Osteoblast (primary cell): ENCODE data around the gene ABI3BP. TPM values are rescaled to one million over a fixed set of nuclear protein-coding genes. Genes with fewer than 3 reads are reported as not detected.

Experiments
- DNase-seq: peaks from one replicate; pipeline ENCODE4 v3.0.0; 2011; ENCODE audit warnings: low spot score, mixed read lengths; ENCODE audit not compliant: insufficient read length; ENCODE audit errors: missing footprints
- H2AFZ ChIP-seq: 2 replicates; pipeline ENCODE4 v1.6.0; 2011; ENCODE audit warnings: mild to moderate bottlenecking, low read length
- H3K27ac ChIP-seq: 2 replicates; pipeline ENCODE4 v1.5.1; 2011; ENCODE audit warnings: mild to moderate bottlenecking, low read depth, low read length, moderate library complexity
- H3K27me3 ChIP-seq: 2 replicates; pipeline ENCODE4 v1.6.0; 2012; ENCODE audit warnings: mild to moderate bottlenecking, control low read depth, inconsistent platforms, low read length, moderate library complexity; ENCODE audit not compliant: insufficient read depth
- H3K36me3 ChIP-seq: 2 replicates; pipeline ENCODE4 v1.5.1; 2011; ENCODE audit warnings: mild to moderate bottlenecking, low read length, control low read depth, moderate library complexity; ENCODE audit not compliant: insufficient read depth
- H3K4me1 ChIP-seq: 2 replicates; pipeline ENCODE4 v1.5.1; 2011; ENCODE audit warnings: mild to moderate bottlenecking, low read length, control low read depth, moderate library complexity; ENCODE audit not compliant: insufficient read depth
- H3K4me2 ChIP-seq: 2 replicates; pipeline ENCODE4 v1.6.0; 2011; ENCODE audit warnings: mild to moderate bottlenecking, low read length; ENCODE audit not compliant: insufficient read depth
- H3K4me3 ChIP-seq: fragments of 200-600 bp; sonication (generic); 3 replicates; pipeline ENCODE4 v1.5.1; 2012; ENCODE audit warnings: mild to moderate bottlenecking, low read length, inconsistent platforms; ENCODE audit not compliant: insufficient read depth
- H3K79me2 ChIP-seq: 2 replicates; pipeline ENCODE4 v1.6.0; 2012; ENCODE audit warnings: mild to moderate bottlenecking, low read length, control low read depth, inconsistent platforms; ENCODE audit not compliant: insufficient read depth
- H3K9me3 ChIP-seq: 2 replicates; pipeline ENCODE4 v1.5.1; 2011; ENCODE audit warnings: low read depth, low read length, control low read depth
- H4K20me1 ChIP-seq: 2 replicates; pipeline ENCODE4 v1.6.0; 2012; ENCODE audit warnings: mild to moderate bottlenecking, low read length, control low read depth; ENCODE audit not compliant: insufficient read depth
- total RNA-seq: library from RNA; depleted of rRNA; stranded (reverse); fragments of >200 nt; gene quantifications from 2 replicates; pipeline ENCODE4 v1.2.3, GENCODE V29; 2012
- TF ChIP-seq, protein P1 (sequence below): IDR thresholded peaks from 2 replicates; pipeline ENCODE4 v1.5.1; 2011; ENCODE audit warnings: mild to moderate bottlenecking, low read depth, low read length, moderate library complexity; ENCODE audit errors: extremely low read depth

ABI3BP gene
- total RNA-seq, 1 donor: 130 TPM

DNA sequence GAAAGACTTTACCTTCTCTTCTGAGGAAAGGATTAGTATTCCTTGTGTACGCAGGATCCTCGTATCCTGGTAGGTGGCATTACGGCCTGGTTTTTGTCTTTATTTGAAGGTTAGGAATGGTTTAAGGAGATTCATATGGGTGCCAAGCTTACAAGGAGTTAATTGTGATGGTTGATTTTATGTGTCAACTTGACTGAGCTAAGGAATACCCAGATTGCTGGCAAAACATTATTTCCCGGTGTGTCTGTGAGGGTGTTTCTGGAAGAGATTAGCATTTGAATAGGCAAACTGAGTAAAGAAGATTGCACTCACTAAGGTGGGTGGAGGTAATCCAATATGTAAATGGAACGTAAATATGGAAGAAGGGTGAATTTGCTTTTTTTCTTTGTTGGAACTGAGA is 44.4 kb upstream of the ABI3BP start:
- no peaks in the 10 kb centered on the region for H3K9me3 ChIP-seq
- no peak overlapping the region for H3K4me2 ChIP-seq
- peaks cover 32% of the 10 kb centered on the region for H3K4me1 ChIP-seq
- H3K27ac ChIP-seq: peak overlapping the region; percentile 92
- no peak overlapping the region for H2AFZ ChIP-seq
- no peaks in the 10 kb centered on the region for H3K27me3 ChIP-seq
- H3K4me3 ChIP-seq: no peak overlapping the region
- H4K20me1 ChIP-seq: no peaks in the 10 kb centered on the region
- no peaks in the 10 kb centered on the region for H3K79me2 ChIP-seq
- TF ChIP-seq, protein P1, sequence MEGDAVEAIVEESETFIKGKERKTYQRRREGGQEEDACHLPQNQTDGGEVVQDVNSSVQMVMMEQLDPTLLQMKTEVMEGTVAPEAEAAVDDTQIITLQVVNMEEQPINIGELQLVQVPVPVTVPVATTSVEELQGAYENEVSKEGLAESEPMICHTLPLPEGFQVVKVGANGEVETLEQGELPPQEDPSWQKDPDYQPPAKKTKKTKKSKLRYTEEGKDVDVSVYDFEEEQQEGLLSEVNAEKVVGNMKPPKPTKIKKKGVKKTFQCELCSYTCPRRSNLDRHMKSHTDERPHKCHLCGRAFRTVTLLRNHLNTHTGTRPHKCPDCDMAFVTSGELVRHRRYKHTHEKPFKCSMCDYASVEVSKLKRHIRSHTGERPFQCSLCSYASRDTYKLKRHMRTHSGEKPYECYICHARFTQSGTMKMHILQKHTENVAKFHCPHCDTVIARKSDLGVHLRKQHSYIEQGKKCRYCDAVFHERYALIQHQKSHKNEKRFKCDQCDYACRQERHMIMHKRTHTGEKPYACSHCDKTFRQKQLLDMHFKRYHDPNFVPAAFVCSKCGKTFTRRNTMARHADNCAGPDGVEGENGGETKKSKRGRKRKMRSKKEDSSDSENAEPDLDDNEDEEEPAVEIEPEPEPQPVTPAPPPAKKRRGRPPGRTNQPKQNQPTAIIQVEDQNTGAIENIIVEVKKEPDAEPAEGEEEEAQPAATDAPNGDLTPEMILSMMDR: no peak
- no peak for DNase-seq
- H3K36me3 ChIP-seq: no peaks in the 10 kb centered on the region

DNA sequence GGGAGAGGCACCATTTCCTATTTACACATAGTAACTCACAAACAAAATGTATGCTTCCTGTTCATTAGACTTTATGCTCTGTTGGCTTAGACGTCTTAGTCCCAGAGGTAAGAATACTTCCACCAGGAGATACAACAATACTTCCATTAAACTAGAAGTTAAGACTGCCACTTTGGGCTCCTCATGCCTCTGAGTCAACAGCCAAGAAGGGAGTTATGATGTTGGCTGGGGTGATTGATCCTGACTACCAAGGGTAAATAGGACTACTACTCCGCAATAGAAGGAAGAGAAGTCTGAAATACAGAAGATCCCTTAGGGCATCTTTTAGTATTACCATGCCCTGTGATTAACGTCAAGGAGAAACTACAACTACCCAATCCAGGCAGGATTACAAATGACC is 43.5 kb upstream of the ABI3BP start:
- Histone ChIP-seq H3K36me3 (no peaks in the 10 kb centered on the region), H3K4me1 (peaks cover 28% of the 10 kb centered on the region), H3K4me3 (no peak overlapping the region), H3K27me3 (no peaks in the 10 kb centered on the region), H3K9me3 (peaks cover 2% of the 10 kb centered on the region), H3K27ac (peak overlapping the region; percentile 92), H3K79me2 (no peaks in the 10 kb centered on the region), H3K4me2 (peak overlapping the region; percentile 49), H4K20me1 (no peaks in the 10 kb centered on the region), H2AFZ (peak overlapping the region; percentile 25)
- no peak for DNase-seq
- TF ChIP-seq, protein P1: no peak

DNA sequence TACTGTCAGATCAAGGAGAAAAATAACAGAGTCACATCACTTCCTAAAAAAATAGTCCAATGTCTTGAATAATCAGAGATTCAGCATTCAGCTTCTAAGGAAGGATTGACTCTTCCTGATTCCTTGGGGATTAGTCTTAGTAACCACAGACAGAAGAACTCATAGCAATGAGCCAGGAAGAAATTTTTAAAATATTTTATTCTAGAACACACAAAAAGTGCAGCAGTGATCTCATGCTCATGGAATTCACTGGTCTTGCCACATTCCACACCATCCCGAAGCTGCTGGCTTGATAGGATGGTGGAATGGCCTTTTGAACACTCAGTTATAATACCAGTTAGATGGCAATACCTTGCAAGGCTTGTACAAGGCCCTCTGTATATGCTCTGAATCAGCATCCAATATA is 43.0 kb upstream of the ABI3BP start:
- Histone ChIP-seq H3K36me3 (no peaks in the 10 kb centered on the region), H2AFZ (peak overlapping the region; percentile 25)

DNA sequence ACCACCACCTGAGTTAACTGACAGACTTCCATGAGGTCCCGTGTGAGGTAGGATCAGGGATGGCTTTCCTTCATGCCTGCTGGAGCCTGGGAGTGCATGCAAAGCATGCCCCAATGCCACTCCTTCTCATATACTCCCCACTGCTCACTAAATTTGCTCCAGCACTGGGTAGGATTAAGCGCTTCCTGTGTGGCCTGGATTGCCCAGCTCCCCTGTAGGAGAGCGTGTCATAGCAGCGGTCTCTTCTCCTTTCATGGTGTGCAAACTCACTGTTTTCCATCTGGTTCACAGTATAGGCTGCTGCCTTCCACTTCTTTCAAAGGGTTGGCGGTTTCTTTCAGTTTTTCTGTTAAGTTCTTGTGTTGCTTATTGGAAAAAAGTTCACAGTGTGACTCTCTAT is 34.1 kb upstream of the ABI3BP start:
- H3K4me3 ChIP-seq: no peak overlapping the region
- no peaks in the 10 kb centered on the region for H3K27me3 ChIP-seq
- TF ChIP-seq, protein P1: no peak
- no peaks in the 10 kb centered on the region for H3K4me1 ChIP-seq
- no peak overlapping the region for H3K4me2 ChIP-seq
- no peaks in the 10 kb centered on the region for H3K79me2 ChIP-seq
- H3K27ac ChIP-seq: no peak overlapping the region
- H2AFZ ChIP-seq: no peak overlapping the region
- no peaks in the 10 kb centered on the region for H3K36me3 ChIP-seq
- peaks cover 2% of the 10 kb centered on the region for H3K9me3 ChIP-seq
- no peaks in the 10 kb centered on the region for H4K20me1 ChIP-seq
- no peak for DNase-seq

More for the DNA sequence above, 43.0 kb upstream of the ABI3BP start:
- H3K9me3 ChIP-seq: peaks cover 2% of the 10 kb centered on the region
- H3K4me3 ChIP-seq: no peak overlapping the region
- peak; percentile 55 for DNase-seq
- H3K27ac ChIP-seq: peak overlapping the region; percentile 92
- no peaks in the 10 kb centered on the region for H3K79me2 ChIP-seq
- H3K27me3 ChIP-seq: no peaks in the 10 kb centered on the region
- H3K4me1 ChIP-seq: peaks cover 28% of the 10 kb centered on the region
- no peaks in the 10 kb centered on the region for H4K20me1 ChIP-seq
- TF ChIP-seq, protein P1: no peak
- peak overlapping the region; percentile 65 for H3K4me2 ChIP-seq
